OCI-LY1 (cell line): ENCODE measurements around the gene GNAL.

Experiments used
- H2AFZ ChIP-seq: fragments of 200-600 bp; sonication (generic), shearing (Covaris generic); 2 replicates; pipeline ENCODE4 v1.6.0; 2014; ENCODE audit warnings: antibody characterized with exemption, mild to moderate bottlenecking, low read length
- H3F3A ChIP-seq: fragments of 200-600 bp; sonication (generic), shearing (Covaris generic); 2 replicates; pipeline ENCODE4 v1.6.0; 2014; ENCODE audit warnings: mild to moderate bottlenecking, antibody characterized with exemption, low read length, moderate library complexity; ENCODE audit not compliant: insufficient read depth
- H3K27ac ChIP-seq: fragments of 200-600 bp; sonication (generic); 2 replicates; pipeline ENCODE4 v1.5.1; 2014; ENCODE audit warnings: low read length, mixed run types, mild to moderate bottlenecking, low read depth; ENCODE audit not compliant: poor library complexity, severe bottlenecking
- H3K27me3 ChIP-seq: fragments of 200-600 bp; sonication (generic); 2 replicates; pipeline ENCODE4 v1.6.0; 2014; ENCODE audit warnings: antibody characterized with exemption, mild to moderate bottlenecking, low read length, moderate library complexity; ENCODE audit not compliant: insufficient read depth
- H3K36me3 ChIP-seq: fragments of 200-600 bp; sonication (generic); 2 replicates; pipeline ENCODE4 v1.6.1; 2014; ENCODE audit warnings: mild to moderate bottlenecking, antibody characterized with exemption, low read length, moderate library complexity, mixed read lengths; ENCODE audit not compliant: insufficient read depth
- H3K4me1 ChIP-seq: fragments of 200-600 bp; sonication (generic); 2 replicates; pipeline ENCODE4 v1.5.1; 2014; ENCODE audit warnings: mild to moderate bottlenecking, low read length, moderate library complexity; ENCODE audit not compliant: insufficient read depth, severe bottlenecking
- H3K4me2 ChIP-seq: fragments of 200-600 bp; sonication (generic), shearing (Covaris generic); 2 replicates; pipeline ENCODE4 v1.6.1; 2014; ENCODE audit warnings: low read length
- H3K4me3 ChIP-seq: fragments of 200-600 bp; sonication (generic); 2 replicates; pipeline ENCODE4 v1.5.1; 2014; ENCODE audit warnings: low read length, low read depth, mild to moderate bottlenecking, mixed read lengths; ENCODE audit not compliant: poor library complexity, severe bottlenecking
- H3K79me2 ChIP-seq: fragments of 200-600 bp; shearing (Covaris generic); 2 replicates; pipeline ENCODE4 v1.6.1; 2016; ENCODE audit warnings: mixed run types, low read length, mixed read lengths; ENCODE audit not compliant: insufficient read depth
- H3K9ac ChIP-seq: fragments of 200-600 bp; sonication (generic), shearing (Covaris generic); 2 replicates; pipeline ENCODE4 v1.6.1; 2014; ENCODE audit warnings: mild to moderate bottlenecking, low read length, mixed read lengths
- H3K9me2 ChIP-seq: fragments of 200-600 bp; sonication (generic), shearing (Covaris generic); 2 replicates; pipeline ENCODE4 v1.6.1; 2014; ENCODE audit warnings: low read depth, mild to moderate bottlenecking, low read length, mixed read lengths
- H3K9me3 ChIP-seq: fragments of 200-600 bp; shearing (Covaris generic); 2 replicates; pipeline ENCODE4 v1.6.1; 2014; ENCODE audit warnings: low read length, mixed read lengths
- H4K20me1 ChIP-seq: fragments of 200-600 bp; sonication (generic), shearing (Covaris generic); 2 replicates; pipeline ENCODE4 v1.6.0; 2016; ENCODE audit warnings: mild to moderate bottlenecking, low read length; ENCODE audit not compliant: insufficient read depth
- EZH2 ChIP-seq: fragments of 200-600 bp; sonication (generic), shearing (Covaris generic); IDR thresholded peaks from 2 replicates; pipeline ENCODE4 v1.8.0; 2017; ENCODE audit warnings: borderline replicate concordance, mixed run types, mild to moderate bottlenecking, antibody characterized with exemption, low read length, moderate library complexity, mixed read lengths
- TF ChIP-seq, protein P1 (sequence below): fragments of 200-600 bp; sonication (generic), shearing (Covaris generic); IDR thresholded peaks from 2 replicates; pipeline ENCODE4 v1.5.1; 2017; ENCODE audit warnings: mild to moderate bottlenecking, antibody characterized with exemption, low read length, moderate library complexity, mixed read lengths

Gene GNAL

DNA sequence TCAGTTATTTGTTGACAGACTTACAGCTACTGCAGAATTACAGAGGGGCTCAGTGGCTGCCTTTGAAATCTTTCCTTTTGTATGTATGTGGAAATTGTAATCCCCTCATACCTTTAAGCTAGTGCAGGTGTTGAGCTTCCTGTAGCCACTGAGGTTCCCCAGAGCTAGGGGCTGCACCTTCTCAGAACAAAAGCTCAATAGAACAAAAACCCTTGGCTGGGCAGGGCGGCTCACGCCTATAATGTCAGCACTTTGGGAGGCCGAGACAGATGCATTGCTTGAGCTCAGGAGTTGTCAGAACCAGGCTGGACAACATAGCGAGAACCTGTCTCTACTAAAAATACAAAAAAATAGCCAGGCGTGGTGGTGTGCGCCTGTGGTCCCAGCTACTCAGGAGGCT, 120.8 kb downstream of the GNAL start:
- H3K9ac ChIP-seq: no peak overlapping the region
- H3K4me3 ChIP-seq: no peak overlapping the region
- no peak overlapping the region for H3K27ac ChIP-seq
- H3K27me3 ChIP-seq: peaks cover 9% of the 10 kb centered on the region; the same call in 1 of the 2 replicates
- no peaks in the 10 kb centered on the region for H3F3A ChIP-seq
- TF ChIP-seq, protein P1, sequence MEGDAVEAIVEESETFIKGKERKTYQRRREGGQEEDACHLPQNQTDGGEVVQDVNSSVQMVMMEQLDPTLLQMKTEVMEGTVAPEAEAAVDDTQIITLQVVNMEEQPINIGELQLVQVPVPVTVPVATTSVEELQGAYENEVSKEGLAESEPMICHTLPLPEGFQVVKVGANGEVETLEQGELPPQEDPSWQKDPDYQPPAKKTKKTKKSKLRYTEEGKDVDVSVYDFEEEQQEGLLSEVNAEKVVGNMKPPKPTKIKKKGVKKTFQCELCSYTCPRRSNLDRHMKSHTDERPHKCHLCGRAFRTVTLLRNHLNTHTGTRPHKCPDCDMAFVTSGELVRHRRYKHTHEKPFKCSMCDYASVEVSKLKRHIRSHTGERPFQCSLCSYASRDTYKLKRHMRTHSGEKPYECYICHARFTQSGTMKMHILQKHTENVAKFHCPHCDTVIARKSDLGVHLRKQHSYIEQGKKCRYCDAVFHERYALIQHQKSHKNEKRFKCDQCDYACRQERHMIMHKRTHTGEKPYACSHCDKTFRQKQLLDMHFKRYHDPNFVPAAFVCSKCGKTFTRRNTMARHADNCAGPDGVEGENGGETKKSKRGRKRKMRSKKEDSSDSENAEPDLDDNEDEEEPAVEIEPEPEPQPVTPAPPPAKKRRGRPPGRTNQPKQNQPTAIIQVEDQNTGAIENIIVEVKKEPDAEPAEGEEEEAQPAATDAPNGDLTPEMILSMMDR: no peak
- TF ChIP-seq EZH2: no peak
- H3K36me3 ChIP-seq: no peaks in the 10 kb centered on the region
- H3K4me2 ChIP-seq: no peak overlapping the region
- no peaks in the 10 kb centered on the region for H3K9me2 ChIP-seq
- no peaks in the 10 kb centered on the region for H4K20me1 ChIP-seq
- no peak overlapping the region for H2AFZ ChIP-seq
- H3K9me3 ChIP-seq: no peaks in the 10 kb centered on the region
- H3K79me2 ChIP-seq: no peaks in the 10 kb centered on the region
- H3K4me1 ChIP-seq: no peaks in the 10 kb centered on the region

DNA sequence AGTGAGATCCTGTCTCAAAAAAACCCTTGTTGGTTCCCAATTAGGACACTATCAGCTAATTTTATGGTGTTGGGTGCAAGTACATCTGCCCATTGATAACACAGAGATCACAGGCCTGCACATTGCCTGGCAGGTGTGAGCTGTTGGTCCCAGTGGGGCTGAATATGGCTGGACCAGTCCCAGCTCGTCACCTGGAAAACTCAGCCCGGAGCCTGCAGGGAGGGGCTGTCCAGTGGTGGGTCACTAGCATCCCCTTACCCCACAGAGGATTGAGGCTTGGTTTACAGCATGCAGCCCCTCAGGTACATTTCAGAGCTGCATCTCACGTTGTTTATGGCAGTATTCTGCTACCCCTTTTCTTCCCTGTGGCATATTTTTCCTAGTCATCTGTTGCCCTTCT, 121.3 kb downstream of the GNAL start:
- H3K4me2 ChIP-seq: no peak overlapping the region
- no peak overlapping the region for H2AFZ ChIP-seq
- no peaks in the 10 kb centered on the region for H3K4me1 ChIP-seq
- no peaks in the 10 kb centered on the region for H3K9me2 ChIP-seq
- TF ChIP-seq, protein P1: no peak
- no peak for TF ChIP-seq EZH2
- H3K36me3 ChIP-seq: no peaks in the 10 kb centered on the region
- H3K9me3 ChIP-seq: no peaks in the 10 kb centered on the region
- H3K79me2 ChIP-seq: no peaks in the 10 kb centered on the region
- no peak overlapping the region for H3K9ac ChIP-seq
- no peaks in the 10 kb centered on the region for H4K20me1 ChIP-seq
- peaks cover 9% of the 10 kb centered on the region; the same call in 1 of the 2 replicates for H3K27me3 ChIP-seq
- H3F3A ChIP-seq: no peaks in the 10 kb centered on the region
- no peak overlapping the region for H3K27ac ChIP-seq
- no peak overlapping the region for H3K4me3 ChIP-seq

DNA sequence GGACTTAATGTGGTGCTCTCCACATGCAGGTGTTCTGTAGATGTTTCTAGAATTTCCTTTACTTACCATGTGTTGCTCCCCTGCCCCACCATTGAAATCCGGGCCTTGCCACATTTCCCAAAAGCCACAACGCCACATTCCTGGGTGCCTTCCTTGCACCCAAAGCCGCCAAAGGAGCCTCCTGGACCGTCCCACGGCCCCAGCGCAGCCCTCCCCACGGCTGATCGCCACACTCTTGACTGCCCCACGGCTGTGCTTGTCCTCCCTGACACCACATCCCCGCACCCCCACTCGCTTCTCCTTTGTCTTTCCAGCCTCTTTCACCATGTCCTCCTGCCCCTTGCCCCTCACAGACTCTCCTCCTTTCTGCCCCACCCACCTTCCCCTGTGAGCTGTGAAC, 121.9 kb downstream of the GNAL start:
- H3K27ac ChIP-seq: no peak overlapping the region
- H2AFZ ChIP-seq: no peak overlapping the region
- no peak overlapping the region for H3K4me3 ChIP-seq
- H3K4me2 ChIP-seq: no peak overlapping the region
- H3K79me2 ChIP-seq: no peaks in the 10 kb centered on the region
- no peaks in the 10 kb centered on the region for H3K4me1 ChIP-seq
- H3F3A ChIP-seq: no peaks in the 10 kb centered on the region
- peaks cover 9% of the 10 kb centered on the region; the same call in 1 of the 2 replicates for H3K27me3 ChIP-seq
- no peaks in the 10 kb centered on the region for H3K9me2 ChIP-seq
- no peaks in the 10 kb centered on the region for H3K36me3 ChIP-seq
- H4K20me1 ChIP-seq: no peaks in the 10 kb centered on the region
- no peak for TF ChIP-seq EZH2
- TF ChIP-seq, protein P1: no peak
- H3K9ac ChIP-seq: no peak overlapping the region
- no peaks in the 10 kb centered on the region for H3K9me3 ChIP-seq
